ENCODE results near the gene TNFAIP8.
A peak's percentile ranks its signal among the peaks of the same experiment; 100 is the strongest.
"Not testable (repeated sequence)": the region's sequence is repeated elsewhere in the genome, so short reads cannot be mapped to it uniquely, and the experiment has no call there.

The TNFAIP8 gene

GRCh38 chr5:119409235-119409815, 53.5 kb downstream of the TNFAIP8 start:
- H3K4me1 ChIP-seq (ENCODE audit: control insufficient read depth, insufficient read depth, low read length): peaks cover 24% of the 10 kb centered on the region
- H3K9ac ChIP-seq (ENCODE audit: low read length): no peak overlapping the region
- H3K36me3 ChIP-seq (ENCODE audit: control insufficient read depth, insufficient read depth, low read length): no peaks in the 10 kb centered on the region
- no peaks in the 10 kb centered on the region for H3K27me3 ChIP-seq (ENCODE audit: control insufficient read depth, insufficient read depth, low read length)
- H3K4me3 ChIP-seq (ENCODE audit: low read length): no peak overlapping the region
- no peaks in the 10 kb centered on the region for H3K9me3 ChIP-seq (ENCODE audit: control insufficient read depth, low read length)

DNA sequence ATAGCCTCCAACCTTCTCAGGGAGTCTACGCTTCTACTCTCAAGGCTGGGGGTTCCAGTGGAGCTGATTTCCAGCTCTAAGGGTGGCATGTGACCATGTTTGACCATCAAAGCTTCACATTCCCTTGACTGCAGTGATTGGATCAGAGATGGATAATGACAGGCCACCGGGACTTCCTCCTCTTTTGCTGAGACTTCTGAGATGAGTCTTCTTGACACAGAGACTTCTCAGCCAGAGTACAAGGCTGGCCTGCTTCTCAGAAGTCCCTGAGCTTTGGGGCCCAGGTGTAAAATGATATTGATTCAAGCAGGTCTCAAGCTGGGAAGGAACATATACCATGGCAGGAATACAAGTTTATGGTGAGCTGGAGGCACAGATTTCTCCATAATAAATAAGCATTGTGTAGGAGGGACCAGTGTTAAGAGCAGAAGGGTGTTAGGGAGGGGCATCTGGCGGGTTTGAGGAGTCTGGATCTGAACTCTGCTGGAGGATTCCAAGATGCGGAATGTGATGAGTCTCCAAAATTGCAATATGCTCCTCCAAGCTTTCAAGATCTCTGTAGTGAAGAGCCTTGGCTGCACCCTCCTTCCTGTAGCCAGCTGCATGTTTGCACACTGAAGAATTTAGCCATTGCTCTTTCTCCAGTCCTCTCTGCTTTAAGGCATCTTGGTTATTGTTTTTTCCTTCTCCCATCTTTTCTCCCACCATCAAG, 54.8 kb downstream of the TNFAIP8 start:
- H3K27me3 ChIP-seq (ENCODE audit: control insufficient read depth, insufficient read depth, low read length): no peaks in the 10 kb centered on the region
- H3K4me1 ChIP-seq (ENCODE audit: control insufficient read depth, insufficient read depth, low read length): peaks cover 24% of the 10 kb centered on the region
- no peak overlapping the region for H3K9ac ChIP-seq (ENCODE audit: low read length)
- no peaks in the 10 kb centered on the region for H3K36me3 ChIP-seq (ENCODE audit: control insufficient read depth, insufficient read depth, low read length)
- H3K4me3 ChIP-seq (ENCODE audit: low read length): no peak overlapping the region
- H3K9me3 ChIP-seq (ENCODE audit: control insufficient read depth, low read length): no peaks in the 10 kb centered on the region

GRCh38 chr5:119411361-119412278, 55.8 kb downstream of the TNFAIP8 start:
- peak overlapping the region; percentile 88 for H3K9ac ChIP-seq (ENCODE audit: low read length)
- peaks cover 24% of the 10 kb centered on the region for H3K4me1 ChIP-seq (ENCODE audit: control insufficient read depth, insufficient read depth, low read length)
- peak overlapping the region; percentile 78 for H3K4me3 ChIP-seq (ENCODE audit: low read length)
- no peaks in the 10 kb centered on the region for H3K9me3 ChIP-seq (ENCODE audit: control insufficient read depth, low read length)
- H3K27me3 ChIP-seq (ENCODE audit: control insufficient read depth, insufficient read depth, low read length): no peaks in the 10 kb centered on the region
- H3K36me3 ChIP-seq (ENCODE audit: control insufficient read depth, insufficient read depth, low read length): no peaks in the 10 kb centered on the region

DNA sequence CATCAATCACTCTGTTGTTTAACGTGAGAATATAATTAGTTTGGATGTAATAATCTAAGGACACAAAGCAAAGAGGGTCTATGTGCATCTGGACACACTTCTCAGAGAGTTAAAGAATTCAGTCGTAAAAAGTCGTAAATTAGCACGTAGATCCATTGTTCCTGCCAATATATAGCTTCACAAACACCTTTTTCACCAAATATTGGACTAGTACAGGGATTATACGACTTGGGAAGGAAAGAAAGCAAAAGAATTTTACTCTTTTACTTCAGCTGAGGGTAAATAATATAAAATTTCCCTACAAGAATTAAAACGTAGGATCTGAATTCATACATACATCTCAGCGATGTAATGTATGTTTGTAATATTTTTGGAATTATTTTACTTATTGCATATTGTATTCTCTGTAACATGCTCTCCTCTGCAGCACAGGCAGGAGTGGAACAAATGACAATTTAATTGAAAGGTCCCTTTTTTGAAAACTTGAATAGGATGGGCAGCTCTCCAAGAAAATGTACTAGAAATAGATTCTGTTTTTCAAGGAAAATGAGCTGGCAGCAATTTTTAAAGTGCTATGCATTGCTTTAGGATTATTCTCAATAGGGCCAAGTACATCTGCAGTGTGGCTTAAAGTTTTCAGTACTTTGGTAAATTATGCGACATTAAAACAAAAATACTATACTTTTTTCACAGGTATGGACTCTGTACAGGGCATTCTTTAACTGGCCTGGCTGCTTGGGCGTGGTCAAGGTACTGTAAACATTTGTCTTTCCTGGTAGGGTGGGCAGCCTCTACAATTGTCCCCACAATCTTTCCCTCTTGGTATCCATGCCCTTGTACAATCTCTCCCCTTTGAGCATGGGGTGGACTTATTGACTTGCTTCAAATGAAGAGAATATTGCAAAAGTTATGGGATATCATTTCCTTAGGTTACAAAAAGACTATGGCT, 56.7 kb downstream of the TNFAIP8 start:
- Histone ChIP-seq H3K9me3 (ENCODE audit: control insufficient read depth, low read length) (no peaks in the 10 kb centered on the region), H3K36me3 (ENCODE audit: control insufficient read depth, insufficient read depth, low read length) (no peaks in the 10 kb centered on the region), H3K27me3 (ENCODE audit: control insufficient read depth, insufficient read depth, low read length) (no peaks in the 10 kb centered on the region), H3K4me3 (ENCODE audit: low read length) (peak overlapping the region; percentile 78), H3K9ac (ENCODE audit: low read length) (peak overlapping the region; percentile 88), H3K4me1 (ENCODE audit: control insufficient read depth, insufficient read depth, low read length) (peaks cover 24% of the 10 kb centered on the region)

- H3K36me3 ChIP-seq (ENCODE audit: control insufficient read depth, insufficient read depth, low read length); H3K9me3 ChIP-seq (ENCODE audit: control insufficient read depth, low read length); H3K27me3 ChIP-seq (ENCODE audit: control insufficient read depth, insufficient read depth, low read length); H3K4me3 ChIP-seq (ENCODE audit: low read length); H3K9ac ChIP-seq (ENCODE audit: low read length): not testable (repeated sequence)
- peaks cover 24% of the 10 kb centered on the region for H3K4me1 ChIP-seq (ENCODE audit: control insufficient read depth, insufficient read depth, low read length)
Measured at GRCh38 chr5:119414124-119414734, 58.4 kb downstream of the TNFAIP8 start.

DNA sequence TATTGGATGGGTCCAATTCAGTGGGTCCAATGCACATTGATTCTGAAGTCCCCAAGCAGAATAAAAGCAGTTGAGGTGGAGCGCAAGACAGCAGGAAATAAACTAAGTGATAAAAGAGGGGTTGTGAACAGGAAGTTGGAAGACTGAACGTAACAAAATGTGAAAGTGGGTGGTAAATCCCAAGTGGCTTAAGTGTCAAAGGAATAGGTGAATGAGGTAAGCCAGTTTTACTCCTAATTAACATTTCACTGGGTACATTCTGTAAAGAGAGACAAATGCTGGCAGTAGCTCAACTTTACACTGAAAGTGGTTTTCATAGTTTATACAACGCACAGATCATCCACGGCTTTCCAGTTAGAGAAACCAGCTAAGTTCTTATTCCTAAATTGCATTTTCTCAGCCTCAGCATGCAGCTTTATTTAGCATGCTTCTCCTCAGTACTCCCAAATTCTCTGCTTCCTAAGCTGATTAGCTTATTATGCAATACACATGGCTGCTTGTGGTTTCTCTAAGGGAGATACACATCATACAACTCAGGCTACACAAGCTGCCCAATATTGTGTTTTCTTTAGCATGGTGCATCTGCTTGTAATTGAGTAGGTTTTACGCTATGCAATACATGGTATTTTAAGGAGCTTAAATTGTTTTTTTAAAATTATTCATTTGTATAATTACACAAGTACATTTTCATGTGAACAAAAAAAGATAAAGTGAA, 62.2 kb downstream of the TNFAIP8 start:
- H3K27me3 ChIP-seq (ENCODE audit: control insufficient read depth, insufficient read depth, low read length): no peaks in the 10 kb centered on the region
- peaks cover 1% of the 10 kb centered on the region for H3K4me1 ChIP-seq (ENCODE audit: control insufficient read depth, insufficient read depth, low read length)
- H3K4me3 ChIP-seq (ENCODE audit: low read length): no peak overlapping the region
- no peak overlapping the region for H3K9ac ChIP-seq (ENCODE audit: low read length)
- H3K9me3 ChIP-seq (ENCODE audit: control insufficient read depth, low read length): no peaks in the 10 kb centered on the region
- no peaks in the 10 kb centered on the region for H3K36me3 ChIP-seq (ENCODE audit: control insufficient read depth, insufficient read depth, low read length)

GRCh38 chr5:119418606-119419100, 62.8 kb downstream of the TNFAIP8 start:
- Histone ChIP-seq H3K9ac (ENCODE audit: low read length) (no peak overlapping the region), H3K4me1 (ENCODE audit: control insufficient read depth, insufficient read depth, low read length) (no peaks in the 10 kb centered on the region), H3K27me3 (ENCODE audit: control insufficient read depth, insufficient read depth, low read length) (no peaks in the 10 kb centered on the region), H3K4me3 (ENCODE audit: low read length) (no peak overlapping the region), H3K36me3 (ENCODE audit: control insufficient read depth, insufficient read depth, low read length) (no peaks in the 10 kb centered on the region), H3K9me3 (ENCODE audit: control insufficient read depth, low read length) (no peaks in the 10 kb centered on the region)

DNA sequence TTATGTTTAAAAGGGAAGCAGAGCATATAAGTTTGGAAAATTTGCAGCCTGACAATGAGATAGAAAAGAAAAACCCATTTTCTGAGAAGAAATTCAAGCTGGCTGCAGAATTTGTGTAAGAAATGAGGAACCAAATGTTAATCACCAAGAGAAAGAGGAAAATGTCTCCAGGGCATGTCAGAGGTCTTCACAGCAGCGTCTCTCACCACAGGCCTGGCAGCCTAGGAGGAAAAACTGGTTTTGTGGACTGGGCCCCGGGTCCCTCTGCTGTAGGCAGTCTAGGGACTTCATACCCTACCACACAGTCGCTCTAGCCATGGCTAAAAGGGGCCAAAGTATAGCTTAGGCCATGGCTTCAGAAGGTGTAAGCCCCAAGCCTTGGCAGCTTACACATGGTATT, 64.3 kb downstream of the TNFAIP8 start:
- Histone ChIP-seq H3K36me3 (ENCODE audit: control insufficient read depth, insufficient read depth, low read length) (no peaks in the 10 kb centered on the region), H3K4me3 (ENCODE audit: low read length) (no peak overlapping the region), H3K9me3 (ENCODE audit: control insufficient read depth, low read length) (no peaks in the 10 kb centered on the region), H3K9ac (ENCODE audit: low read length) (no peak overlapping the region), H3K4me1 (ENCODE audit: control insufficient read depth, insufficient read depth, low read length) (no peaks in the 10 kb centered on the region), H3K27me3 (ENCODE audit: control insufficient read depth, insufficient read depth, low read length) (no peaks in the 10 kb centered on the region)

DNA sequence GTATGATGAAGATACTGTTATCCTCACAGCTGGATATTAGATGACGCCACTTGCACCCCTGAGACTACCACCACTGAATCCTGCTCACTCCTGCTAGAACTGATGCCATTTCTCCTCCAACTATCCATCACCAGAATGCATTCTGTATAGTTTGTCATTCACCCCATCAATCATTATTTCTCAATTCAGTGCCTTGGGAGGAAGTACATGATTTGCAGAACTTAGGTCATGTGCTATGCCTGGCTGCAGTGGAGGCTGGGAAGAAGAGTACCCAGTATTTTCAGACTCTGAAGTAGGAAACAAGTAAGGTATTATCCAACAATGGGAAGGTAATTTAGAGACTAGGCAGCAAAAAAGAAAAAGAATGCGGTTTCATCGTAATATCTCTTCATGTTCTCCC, 70.2 kb downstream of the TNFAIP8 start:
- H3K27me3 ChIP-seq (ENCODE audit: control insufficient read depth, insufficient read depth, low read length): no peaks in the 10 kb centered on the region
- H3K36me3 ChIP-seq (ENCODE audit: control insufficient read depth, insufficient read depth, low read length): no peaks in the 10 kb centered on the region
- H3K9me3 ChIP-seq (ENCODE audit: control insufficient read depth, low read length): no peaks in the 10 kb centered on the region
- no peak overlapping the region for H3K4me3 ChIP-seq (ENCODE audit: low read length)
- H3K9ac ChIP-seq (ENCODE audit: low read length): no peak overlapping the region
- H3K4me1 ChIP-seq (ENCODE audit: control insufficient read depth, insufficient read depth, low read length): peaks cover 13% of the 10 kb centered on the region

- H3K27me3 ChIP-seq (ENCODE audit: control insufficient read depth, insufficient read depth, low read length): no peaks in the 10 kb centered on the region
- peaks cover 13% of the 10 kb centered on the region for H3K4me1 ChIP-seq (ENCODE audit: control insufficient read depth, insufficient read depth, low read length)
- H3K4me3 ChIP-seq (ENCODE audit: low read length): no peak overlapping the region
- H3K36me3 ChIP-seq (ENCODE audit: control insufficient read depth, insufficient read depth, low read length): no peaks in the 10 kb centered on the region
- no peak overlapping the region for H3K9ac ChIP-seq (ENCODE audit: low read length)
- no peaks in the 10 kb centered on the region for H3K9me3 ChIP-seq (ENCODE audit: control insufficient read depth, low read length)
Measured at GRCh38 chr5:119427060-119427459, 71.2 kb downstream of the TNFAIP8 start.

Measured in mucosa of stomach (tissue), 1 donor.